Lower leg skin (tissue), 3 donors: ENCODE data around the gene OLFM2.

Source experiments
- CTCF ChIP-seq, 3 donors: fragments of 450-650 bp; IDR thresholded peaks; one replicate each; pipeline ENCODE4 v1.5.1; 2016; ENCODE audit warnings: antibody characterized with exemption in 3 of 3, mild to moderate bottlenecking in 3 of 3, moderate library complexity in 2 of 3
- POLR2A ChIP-seq, 2 donors: fragments of 450-650 bp; IDR thresholded peaks; one replicate each; pipeline ENCODE4 v1.6.1; 2016 to 2017; ENCODE audit warnings: antibody characterized with exemption in 2 of 2, mild to moderate bottlenecking in 1 of 2, moderate library complexity in 1 of 2

GRCh38 chr19:9860407-9860806, 75.9 kb downstream of the OLFM2 start:
- TF ChIP-seq CTCF (IDR thresholded peaks at IDR 0.05), result no peak
- no peak for TF ChIP-seq POLR2A (IDR thresholded peaks at IDR 0.05)
